GM12864 (cell line): ENCODE results near the gene ROPN1L.

Source experiments
- DNase-seq: peaks from one replicate; pipeline ENCODE4 v3.0.0-alpha.2; 2011; ENCODE audit warnings: low read depth
- H3K4me3 ChIP-seq: 2 replicates; pipeline ENCODE4 v1.5.1; 2011; ENCODE audit warnings: mild to moderate bottlenecking, low read depth, low read length, control low read depth
- CTCF ChIP-seq: IDR thresholded peaks from 2 replicates; pipeline ENCODE4 v1.5.1; 2011; ENCODE audit warnings: low read depth, mild to moderate bottlenecking, moderate library complexity, low read length, control low read depth, inconsistent platforms; ENCODE audit errors: missing control alignments

The ROPN1L gene

GRCh38 chr5:10457682-10458574 lies 16.2 kb downstream of the ROPN1L start:
- no peak overlapping the region for H3K4me3 ChIP-seq
- DNase-seq, result no peak
- no peak for TF ChIP-seq CTCF

GRCh38 chr5:10459080-10460055 lies 17.7 kb downstream of the ROPN1L start:
- DNase-seq, result no peak
- TF ChIP-seq CTCF, result no peak
- no peak overlapping the region for H3K4me3 ChIP-seq

GRCh38 chr5:10460252-10460906 lies 18.7 kb downstream of the ROPN1L start:
- no peak for DNase-seq
- no peak for TF ChIP-seq CTCF
- H3K4me3 ChIP-seq, result no peak overlapping the region

- no peak for TF ChIP-seq CTCF
- no peak overlapping the region for H3K4me3 ChIP-seq
- DNase-seq, result no peak
These were observed 19.4 kb downstream of the ROPN1L start for GRCh38 chr5:10461041-10461440.

- H3K4me3 ChIP-seq, result no peak overlapping the region
- DNase-seq, result no peak
- TF ChIP-seq CTCF, result no peak
These were observed 20.4 kb downstream of the ROPN1L start for GRCh38 chr5:10461904-10462555.

- DNase-seq, result no peak
- TF ChIP-seq CTCF, result no peak
- H3K4me3 ChIP-seq, result no peak overlapping the region
These were observed 21.9 kb downstream of the ROPN1L start for GRCh38 chr5:10463566-10463965.
